ENCODE results near the gene LGALS7B.
A peak's percentile ranks its signal among the peaks of the same experiment; 100 is the strongest.
"Not testable (repeated sequence)": the region's sequence is repeated elsewhere in the genome, so short reads cannot be mapped to it uniquely, and the experiment has no call there.

Gene LGALS7B

DNA sequence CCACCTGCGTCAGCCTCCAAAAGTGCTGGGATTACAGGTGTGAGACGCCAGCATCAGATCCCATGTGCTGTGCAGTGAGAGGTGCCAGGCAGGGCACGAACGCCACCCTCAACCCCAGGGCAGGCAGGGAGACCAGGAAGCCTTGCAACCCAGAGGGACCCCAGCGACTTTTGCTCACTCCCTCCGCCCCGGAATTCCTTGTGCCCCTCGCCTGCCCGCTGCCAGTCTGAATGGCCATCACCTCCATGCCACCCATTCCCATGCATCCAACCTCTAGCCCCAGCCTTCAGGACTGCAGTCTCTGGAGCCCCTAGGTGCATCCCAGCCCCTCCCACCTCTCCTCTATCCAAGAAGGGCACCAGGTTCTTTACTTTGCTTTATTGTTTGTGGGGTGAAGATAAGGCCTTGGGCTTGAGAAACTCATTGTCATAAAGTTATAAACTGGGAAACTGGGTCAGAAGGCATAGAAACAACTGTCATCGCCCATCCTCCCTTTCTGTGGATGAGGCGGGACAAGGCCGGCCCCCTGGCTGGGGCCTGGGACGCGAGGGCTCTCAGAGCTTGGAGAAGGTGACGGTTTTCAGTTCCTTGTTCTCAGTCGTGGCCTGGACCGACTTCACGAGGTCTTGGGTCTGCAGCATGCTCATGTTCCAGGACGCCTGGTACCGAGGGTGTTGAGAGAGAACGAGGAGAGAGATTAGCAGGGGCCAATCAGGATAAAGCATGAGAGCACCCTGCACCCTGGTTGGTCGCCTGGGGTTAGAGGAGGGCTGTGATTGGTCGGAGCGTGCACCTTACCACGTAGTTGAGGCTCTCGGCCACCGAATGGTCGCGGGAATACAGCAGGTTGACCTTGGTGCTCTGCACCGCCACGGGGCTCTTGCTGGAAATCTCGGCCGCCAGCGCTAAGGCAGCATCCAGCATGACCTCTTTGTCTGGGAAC is 26.3 kb downstream of the LGALS7B start:
- peak in 2 of 10 donors; percentile 63 to 67 for DNase-seq
- intact Hi-C loops (cut with DNase I) = no loop called here

DNA sequence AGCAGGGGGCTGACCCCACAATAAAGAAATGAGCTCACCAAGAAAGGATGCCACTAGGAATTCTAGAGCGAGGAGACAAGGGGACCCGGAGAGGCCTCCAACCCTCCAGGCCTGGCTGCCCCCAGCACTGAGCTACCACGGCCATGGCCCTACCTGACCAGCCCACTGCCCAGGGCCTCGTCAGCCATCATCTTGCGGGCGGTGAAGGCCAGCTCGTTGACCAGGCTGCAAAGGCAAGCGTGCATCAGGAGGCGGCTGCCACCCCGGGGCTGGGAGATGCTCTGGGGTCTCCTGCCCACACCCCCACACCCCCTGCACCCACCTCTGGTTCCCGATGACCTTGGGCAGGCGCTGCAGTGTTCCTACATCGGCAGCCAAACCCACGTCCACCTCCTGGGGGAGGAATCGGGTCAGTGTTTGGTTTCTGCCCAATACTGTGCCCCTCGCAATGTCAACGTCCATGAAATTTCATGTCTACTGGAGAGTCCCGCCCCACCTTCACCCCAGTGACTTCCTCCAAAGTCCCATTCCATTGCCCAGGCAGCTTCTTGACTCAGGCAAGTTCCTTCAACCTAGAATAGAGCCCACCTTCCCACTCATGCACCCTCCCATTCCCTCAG is 27.2 kb downstream of the LGALS7B start:
- peak in 2 of 10 donors; percentile 57 to 60 for DNase-seq
- intact Hi-C loops (cut with DNase I) = no loop called here

DNA sequence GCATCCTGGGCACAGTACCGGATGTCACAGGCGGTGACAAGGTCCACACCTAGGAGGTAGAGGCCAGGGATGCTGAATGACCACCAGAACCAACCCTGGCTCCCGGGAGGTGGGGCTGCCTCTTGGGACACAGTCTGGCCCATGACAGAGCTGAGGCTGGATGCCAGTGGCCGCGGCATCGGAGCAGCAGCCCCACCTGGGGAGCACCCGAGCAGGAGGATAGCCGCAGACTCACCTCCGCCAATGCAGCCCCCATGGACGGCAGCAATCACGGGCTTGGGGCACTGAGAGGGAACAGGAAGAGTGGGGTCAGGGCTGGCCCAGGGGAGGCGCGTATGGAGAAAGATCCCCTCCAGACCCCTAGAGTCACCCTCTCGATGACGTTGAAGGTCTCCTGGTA is 28.1 kb downstream of the LGALS7B start:
- intact Hi-C loops (cut with DNase I) = no loop called here
- DNase-seq = peak in 2 of 10 donors; percentile 56 to 61

DNA sequence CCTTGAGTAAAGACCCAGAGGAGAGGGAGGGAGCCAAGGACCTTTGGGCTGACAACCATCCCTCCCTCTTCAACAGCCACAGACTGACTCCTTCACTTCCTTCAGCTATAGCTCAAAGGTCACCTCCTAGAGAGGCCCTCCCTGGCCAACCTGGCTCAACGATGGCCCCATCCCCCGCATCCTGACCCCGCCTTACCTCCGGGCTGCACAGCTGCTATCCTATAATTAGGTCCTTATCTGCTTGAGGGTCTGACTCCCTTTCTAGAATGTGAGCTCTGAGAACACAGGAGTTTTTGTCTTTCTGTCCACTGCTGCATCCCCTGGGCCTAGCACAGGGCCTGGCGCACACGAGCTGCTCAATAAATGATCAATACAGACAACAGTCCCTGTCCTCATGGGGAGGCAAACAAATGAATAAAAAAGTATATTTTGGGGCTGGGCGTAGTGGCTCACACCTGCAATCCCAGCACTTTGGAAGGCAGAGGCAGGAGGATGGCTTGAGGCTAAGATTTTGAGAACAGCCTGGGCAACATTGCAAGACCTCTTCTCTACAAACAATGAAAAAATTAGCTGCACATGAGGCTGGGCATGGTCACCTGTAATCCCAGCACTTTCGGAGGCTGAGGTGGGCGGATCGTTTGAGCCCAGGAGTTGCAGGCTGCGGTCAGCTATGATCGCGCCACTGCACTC is 30.4 kb downstream of the LGALS7B start:
- intact Hi-C loops (cut with DNase I) = no loop called here
- peak in 2 of 10 donors; percentile 15 to 62 for DNase-seq

DNA sequence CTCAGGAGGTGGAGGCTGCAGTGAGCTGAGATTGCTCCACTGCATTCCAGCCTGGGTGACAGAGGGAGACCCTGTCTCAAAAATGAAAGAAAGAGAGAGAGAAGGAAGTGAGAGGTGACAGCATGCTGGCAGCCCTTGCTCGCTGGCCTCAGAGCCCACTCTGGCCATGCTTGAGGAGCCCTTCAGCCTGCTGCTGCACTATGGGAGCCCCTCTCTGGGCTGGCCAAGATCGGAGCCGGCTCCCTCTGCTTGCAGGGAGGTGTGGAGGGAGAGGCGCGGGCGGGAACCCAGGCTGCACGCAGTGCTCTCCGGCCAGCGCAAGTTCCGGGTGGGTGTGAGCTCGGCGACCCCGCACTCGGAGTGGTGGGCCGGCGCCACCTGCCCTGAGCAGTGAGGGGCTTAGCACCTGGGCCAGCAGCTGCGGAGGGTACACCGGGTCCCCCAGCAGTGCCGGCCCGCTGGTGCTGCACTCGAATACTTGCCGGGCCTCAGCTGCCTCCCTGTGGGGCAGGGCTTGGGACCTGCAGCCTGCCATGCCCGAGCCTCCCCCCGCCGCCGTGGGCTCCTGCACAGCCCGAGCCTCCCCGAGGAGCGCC is 32.3 kb downstream of the LGALS7B start:
- peak in 2 of 10 donors; percentile 52 to 65 for DNase-seq

DNA sequence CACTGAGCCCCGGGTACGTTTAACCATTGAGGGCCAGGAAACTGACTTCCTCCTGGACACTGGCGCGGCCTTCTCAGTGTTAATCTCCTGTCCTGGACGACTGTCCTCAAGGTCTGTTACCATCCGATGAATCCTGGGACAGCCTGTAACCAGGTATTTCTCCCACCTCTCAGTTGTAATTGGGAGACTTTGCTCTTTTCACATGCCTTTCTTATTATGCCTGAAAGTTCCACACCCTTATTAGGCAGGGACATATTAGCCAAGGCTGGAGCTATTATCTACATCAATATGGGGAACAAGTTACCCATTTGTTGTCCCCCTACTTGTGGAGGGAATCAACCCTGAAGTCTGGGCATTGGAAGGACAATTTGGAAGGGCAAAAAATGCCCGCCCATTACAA is 36.9 kb downstream of the LGALS7B start:
- intact Hi-C loops (cut with DNase I) = not testable (repeated sequence)
- DNase-seq = peak in 2 of 10 donors; percentile 20 to 24

More for the DNA sequence above, 32.3 kb downstream of the LGALS7B start:
- intact Hi-C loops (cut with DNase I) = not testable (repeated sequence)

DNA sequence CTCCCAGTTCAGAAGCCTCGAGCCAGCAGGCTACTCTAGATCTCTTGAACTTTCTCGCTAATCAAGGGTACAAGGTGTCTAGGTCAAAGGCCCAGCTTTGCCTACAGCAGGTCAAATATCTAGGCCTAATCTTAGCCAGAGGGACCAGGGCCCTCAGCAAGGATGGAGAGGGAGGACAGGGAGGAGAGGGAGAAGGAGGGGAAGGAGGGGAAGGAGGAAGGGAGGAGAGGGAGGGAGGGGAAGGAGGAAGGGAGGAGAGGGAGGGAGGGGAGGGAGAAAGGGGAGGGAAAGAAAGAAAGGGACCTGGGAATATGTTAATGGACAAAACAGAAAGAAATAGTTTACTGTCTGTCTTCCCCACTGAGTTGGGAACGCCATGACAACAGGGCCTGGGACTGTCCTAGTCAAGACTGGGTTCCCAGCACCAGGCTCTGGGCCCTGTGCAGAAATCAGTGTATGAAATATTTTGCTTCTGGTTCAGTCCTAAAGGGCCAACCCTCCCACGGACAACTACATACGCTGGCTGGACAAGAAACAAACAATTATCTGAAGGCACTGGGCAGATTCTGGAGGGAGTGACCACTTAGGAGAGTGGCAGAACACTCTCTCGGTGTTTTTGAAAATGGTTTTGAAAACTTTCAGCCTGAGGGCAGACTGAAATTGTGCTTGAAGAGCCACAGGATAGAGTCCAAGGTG is 38.0 kb downstream of the LGALS7B start:
- peak in 2 of 10 donors; percentile 8 to 20 for DNase-seq
- intact Hi-C loops (cut with DNase I) = no loop called here

DNA sequence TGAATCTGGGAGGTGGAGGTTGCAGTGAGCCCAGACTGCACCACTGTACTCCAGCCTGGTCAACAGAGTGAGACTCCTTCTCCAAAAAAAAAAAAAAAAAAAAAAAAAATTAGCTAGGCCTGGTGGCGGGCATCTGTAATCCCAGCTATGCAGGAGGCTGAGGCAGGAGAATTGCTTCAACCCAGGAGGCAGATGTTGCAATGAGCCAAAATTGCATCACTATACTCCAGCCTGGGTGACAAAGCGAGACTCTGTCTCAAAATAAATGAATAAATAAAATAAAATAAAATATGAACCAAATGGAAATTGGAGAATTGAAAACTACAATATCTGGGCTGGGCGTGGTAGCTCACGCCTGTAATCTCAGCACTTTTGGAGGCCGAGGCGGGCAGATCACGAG is 40.2 kb downstream of the LGALS7B start:
- DNase-seq; intact Hi-C loops (cut with DNase I): not testable (repeated sequence)

DNA sequence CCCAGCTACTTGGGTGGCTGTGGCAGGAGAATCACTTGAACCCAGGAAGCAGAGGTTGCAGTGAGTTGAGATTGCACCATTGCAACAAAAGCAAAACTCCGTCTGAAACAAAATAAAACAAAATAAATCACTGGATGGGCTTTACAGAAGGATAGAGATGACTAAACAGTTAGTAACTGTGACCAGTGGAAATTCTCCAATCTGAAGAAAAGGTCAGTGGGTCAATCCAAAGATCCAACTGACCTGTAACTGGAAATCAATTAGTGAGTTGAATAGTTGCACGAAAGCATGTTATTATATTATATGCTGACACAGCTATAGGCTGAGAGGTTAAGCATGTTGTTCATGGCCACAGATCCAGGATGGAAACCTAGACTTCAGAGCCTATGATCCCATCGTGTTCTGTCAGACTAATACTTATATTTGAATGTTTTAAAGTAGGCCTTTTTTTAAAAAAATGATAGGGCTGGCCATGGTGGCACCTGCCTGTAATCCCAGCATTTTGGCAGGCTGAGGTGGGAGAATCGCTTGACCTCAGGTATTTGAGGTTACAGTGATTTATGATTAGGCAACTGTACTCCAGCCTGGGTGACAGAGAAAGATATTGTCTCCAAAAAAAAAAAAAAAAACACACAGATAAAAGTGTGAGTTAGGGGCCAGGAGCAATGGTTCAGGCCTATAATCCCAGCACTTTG is 41.2 kb downstream of the LGALS7B start:
- intact Hi-C loops (cut with DNase I) = no loop called here
- DNase-seq = peak in 2 of 10 donors; percentile 12 to 15

DNA sequence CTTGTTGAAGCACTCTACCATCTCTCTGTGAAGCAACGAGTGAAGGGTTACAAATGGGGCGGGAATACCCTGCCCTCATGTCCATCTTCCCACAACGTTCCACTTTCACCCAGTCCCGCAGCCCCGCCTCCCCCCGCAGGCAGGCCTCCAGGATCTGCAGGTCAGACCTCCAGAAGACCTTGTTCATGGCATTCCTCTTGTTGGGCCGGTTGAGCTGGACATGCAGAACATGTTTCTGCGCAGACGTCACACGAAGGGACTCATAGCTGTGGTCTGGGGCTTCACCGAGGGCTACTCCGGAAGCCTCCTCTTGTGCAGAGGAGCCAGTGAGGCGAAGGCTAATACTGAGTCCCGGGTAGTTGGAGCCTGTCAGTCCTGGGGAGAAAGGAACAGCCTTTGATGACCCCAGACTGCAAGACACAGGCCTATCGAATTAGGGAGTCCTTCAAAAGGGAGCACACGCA is 42.2 kb downstream of the LGALS7B start:
- DNase-seq = peak in 7 of 10 donors; percentile 11 to 87 (median 33)
- intact Hi-C loops (cut with DNase I) = loop anchor here (1.0 kb wide), 1 partner anchor 184 kb away; the partner anchor contains the start of gene ACTN4

DNA sequence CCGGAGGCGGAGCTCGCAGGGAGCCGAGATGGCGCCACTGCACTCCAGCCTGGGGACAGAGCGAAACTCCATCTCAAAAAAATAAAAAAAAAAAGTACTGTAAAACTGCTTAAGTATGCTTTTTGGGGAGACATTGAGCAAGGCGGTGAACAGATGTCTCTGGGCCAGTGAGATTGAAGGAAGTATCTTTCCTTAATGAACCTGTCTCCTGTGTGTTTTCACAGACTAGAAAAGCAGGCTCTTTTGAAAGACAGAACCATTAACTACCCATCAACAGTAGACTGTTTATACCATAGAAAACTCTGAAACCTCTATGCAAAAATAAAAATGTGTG is 44.1 kb downstream of the LGALS7B start:
- no peak for DNase-seq
- intact Hi-C loops (cut with DNase I) = no loop called here

DNA sequence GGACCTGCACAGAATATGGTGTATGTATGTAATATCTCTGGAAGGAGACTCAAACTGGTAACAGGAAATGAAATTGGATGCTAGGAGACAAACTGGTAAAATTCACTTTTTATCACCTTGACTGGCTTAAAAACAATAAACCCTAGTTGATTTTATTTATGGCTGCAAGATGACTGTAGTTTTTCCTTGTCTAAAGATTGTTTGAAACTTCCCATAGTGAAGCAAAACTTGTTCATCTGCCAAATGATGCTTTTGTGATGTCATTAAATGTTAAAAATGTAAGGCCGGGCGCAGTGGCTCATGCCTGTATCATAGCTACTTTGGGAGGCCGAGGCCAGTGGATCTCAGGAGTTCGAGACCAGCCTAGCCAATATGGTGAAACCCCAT is 45.1 kb downstream of the LGALS7B start:
- peak in 1 of 10 donors; percentile 10 for DNase-seq
- intact Hi-C loops (cut with DNase I) = no loop called here

DNA sequence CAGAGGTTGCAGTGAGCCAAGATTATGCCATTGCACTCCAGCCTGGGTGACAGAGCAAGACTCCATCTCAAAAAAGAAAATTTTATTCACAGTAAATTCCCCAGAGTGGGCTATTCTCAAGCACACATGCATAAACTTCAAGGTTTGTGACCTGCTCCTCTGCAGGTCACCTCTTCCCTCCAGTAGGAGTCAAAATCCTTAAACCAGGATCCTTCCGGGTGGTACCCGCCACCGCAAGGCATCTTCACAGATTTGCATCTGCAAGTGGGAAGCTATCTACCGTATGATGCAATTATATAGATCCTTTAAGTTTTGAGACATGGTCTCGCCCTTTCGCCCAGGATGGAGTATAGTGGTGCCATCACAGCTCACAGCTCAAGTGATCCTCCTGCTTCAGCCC is 45.6 kb downstream of the LGALS7B start:
- intact Hi-C loops (cut with DNase I) = no loop called here
- peak in 2 of 10 donors; percentile 9 to 19 for DNase-seq

DNA sequence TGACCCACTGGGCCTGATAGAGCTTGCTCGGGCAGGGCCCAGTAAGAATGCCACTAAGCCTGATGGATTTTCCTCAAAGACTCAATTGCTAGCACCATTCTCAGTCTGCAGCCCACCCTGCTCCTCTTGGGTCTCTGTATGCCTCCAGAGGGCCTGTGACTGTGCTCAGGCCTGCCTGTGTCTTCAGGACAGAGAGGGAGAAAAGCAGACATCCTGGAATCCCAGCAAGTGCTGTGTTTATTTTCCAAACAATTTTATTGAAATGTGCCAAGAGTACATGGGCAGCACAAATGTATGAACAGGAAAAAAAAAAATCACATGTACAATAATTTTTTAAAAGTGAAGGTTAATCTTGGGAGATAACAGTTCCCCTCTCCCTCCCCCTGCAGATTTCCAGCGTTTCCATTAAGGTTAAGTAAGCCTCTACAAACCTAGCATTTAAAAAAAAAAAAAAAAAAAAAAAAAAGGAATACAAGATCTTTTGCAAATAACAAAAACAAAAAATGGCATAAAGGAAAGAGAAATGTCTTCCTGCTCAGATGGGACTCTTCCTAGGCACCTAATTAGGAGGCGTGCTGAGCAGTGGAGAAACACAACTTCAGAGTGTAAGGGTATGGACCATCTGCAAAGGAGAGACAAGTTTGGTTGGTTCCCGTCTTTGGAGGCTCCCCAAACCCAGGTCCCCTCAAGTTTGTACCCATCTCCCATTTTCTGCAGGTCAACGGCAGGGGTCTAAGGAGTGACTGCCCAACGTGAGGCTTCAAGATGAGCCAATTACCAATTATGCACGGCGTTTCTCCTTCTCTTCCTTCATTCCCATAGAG is 47.4 kb downstream of the LGALS7B start:
- peak in 1 of 10 donors; percentile 21 for DNase-seq
- intact Hi-C loops (cut with DNase I) = no loop called here

DNA sequence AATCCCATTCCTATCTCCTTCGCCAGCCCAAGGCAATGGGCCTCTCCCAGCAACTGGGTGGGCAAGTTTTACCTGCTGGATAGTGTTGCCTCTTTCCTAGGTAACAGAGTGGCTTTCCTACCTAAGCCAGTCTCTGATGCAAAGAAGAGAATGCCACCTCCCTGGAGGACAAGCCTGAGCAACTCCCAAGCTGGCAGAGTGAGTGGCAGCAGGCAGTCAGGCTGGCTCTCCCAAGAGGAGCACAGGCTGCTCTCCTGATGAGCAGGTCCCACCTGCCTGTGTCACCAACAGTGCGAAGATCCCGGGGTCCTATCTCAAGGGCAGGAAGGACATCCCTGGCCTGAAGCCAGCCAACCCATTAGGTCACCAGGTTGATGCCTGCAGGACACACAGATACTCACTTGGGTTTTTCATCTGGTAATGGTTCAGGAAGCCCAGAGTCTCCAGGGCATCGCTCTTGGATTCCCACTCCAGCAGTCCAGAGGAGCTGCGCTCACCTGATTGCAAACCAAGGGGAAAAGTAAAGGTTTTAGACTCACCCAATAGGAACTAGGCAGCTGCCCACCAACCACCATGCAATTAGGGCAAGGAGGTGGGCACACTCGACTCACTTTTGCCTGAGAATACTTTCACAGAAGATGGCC is 48.1 kb downstream of the LGALS7B start:
- peak in 2 of 10 donors; percentile 52 for DNase-seq
- intact Hi-C loops (cut with DNase I) = no loop called here

DNA sequence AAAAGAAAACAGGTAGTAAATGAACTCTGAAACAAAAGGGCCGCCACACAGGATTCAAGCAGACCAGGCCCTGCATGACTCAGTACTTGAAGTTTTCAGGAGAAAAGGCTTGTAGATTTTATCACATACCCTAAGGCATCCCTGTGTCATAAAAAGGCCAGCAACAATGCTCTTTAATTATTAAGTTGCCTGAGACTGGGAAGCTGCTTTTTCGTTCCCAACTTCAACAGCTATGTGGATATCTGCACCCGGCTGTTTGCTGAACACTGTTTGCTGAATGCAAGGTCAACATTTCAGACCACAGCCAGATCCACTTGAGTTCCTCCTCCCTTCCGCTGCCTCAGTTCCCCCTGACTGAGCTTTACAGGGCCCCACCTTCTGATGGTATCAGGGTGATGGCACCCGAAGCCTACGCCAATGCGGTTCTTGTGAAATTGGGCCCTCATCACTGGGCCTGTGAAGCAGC is 48.7 kb downstream of the LGALS7B start:
- peak in 1 of 10 donors; percentile 20 for DNase-seq
- intact Hi-C loops (cut with DNase I) = no loop called here

DNA sequence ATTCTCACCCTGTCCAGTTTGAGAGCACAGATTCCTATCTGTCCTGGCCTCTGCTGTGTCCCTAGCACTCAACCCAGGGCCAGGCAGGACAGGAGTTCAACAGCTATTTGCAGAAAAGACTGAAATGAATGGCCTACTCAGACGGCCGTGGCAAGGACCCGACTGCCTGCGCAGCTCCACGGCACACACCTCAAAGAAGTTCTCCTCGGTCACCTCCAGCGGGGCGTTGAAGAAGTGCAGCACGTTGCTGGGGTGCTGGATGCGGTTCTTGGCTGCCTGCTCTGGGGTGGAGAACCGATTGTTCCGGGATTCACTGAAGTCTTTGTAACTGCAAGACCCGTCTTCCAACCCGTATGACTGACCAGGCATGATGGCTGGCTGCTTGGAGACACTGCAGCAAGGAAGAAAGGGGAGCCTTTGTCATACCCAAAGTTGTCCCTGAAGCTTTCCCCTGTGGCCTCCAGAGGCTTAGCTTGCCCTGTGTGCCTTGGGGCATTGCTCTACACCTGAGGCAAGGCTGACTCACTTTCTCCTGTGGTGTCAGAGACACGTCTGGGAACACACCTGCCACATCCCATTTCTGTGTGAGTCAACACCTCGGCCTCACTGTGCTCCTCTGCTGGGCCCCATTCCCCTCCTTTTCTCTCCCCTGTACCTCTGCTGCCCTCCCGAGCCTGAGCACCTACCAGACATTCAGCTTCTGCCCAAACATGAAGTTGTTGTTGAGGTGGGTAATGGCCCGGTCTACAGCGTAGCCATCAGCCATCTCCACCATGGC is 49.4 kb downstream of the LGALS7B start:
- peak in 2 of 10 donors; percentile 37 to 57 for DNase-seq
- intact Hi-C loops (cut with DNase I) = no loop called here
